Measurements from ENCODE around the gene SP6.

SP6 gene

DNA sequence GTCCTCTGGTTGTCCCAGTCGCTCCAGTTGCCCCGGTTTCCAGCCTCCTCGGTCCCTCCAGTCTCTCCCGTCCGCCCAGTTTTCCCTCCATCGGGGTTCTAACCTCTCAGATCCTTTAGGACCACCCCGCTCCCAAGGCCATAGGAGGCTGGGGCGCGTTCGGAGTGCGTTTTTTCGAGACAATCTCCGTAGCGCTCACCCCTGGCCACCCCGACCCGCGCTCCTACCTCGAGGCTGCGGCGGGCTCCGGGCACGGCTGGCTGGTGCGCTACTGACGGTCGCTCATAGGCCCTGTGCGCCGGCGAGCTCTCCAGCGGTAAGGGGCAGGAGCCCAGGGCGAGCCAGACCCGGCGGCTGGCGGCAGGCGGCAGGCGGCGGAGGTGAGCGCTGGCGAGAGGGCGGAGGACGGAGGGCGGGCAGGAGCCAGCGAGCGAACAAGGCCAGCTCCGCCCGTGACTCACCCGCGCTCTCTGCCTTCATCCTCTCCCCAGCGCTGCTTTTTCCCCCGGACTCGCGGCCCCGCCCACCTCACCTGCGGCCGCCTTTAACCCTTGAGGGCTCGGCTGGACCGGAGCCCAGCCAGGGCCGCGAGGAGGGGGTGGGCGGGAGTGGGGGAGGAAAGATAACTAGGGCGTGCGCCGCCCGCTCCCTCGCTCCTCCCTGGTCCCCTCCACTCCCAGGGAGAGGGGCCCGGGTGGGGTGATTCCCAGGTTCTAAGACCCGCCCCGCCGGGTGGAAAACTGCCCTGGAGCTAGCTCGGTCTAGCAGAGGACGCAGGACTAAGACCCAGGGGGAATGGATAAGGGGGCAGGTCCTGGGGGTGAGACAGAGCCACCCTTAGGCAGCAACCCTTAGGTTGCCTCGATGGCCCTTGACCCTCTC lies at the start of gene SP6:
Gene SP6, minus strand, starts transcription at position 472 of the 882 bp plus-strand sequence. CDS start 2,734 bp downstream, outside the sequence.
- peak; percentile 34 to 65 for DNase-seq

DNA sequence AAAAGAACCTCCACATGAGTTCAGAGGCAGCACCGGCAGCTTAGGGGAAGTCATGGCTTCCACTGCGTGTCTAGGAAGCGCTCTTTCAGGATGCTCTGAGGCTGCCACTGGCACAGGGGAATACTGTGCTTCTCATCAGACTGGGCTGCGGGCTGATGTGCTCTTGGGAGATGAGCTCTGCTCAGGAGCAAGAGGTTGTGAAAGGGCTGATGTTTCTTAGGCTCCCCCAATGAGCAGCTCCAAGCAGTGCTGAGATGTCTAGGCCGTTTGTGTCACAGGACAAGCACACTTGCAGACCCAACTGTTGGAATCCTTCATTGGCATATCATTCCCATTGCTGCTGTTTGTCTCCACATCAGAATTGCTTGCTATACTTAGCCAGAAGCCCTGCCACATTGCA lies 48.7 kb upstream of the SP6 start:
- no peak for DNase-seq

DNA sequence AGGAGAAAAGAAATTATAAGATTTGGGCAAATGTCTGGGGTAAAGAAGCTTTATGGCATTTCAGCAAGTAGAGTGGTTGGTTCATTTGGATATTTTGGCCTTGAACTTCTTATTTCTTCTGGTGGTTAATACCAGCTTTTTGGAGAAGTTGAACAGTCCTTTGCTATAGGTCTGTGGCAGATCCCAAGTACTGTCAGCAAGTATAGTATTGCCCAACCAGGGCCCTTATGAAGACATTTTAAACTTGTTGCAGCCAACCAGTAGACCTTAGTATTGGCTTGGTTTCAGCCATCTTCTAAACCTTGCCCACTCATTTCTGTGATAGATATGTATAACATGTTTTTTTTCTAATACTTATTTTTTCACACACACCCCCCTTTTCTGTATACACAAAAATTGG lies 47.3 kb upstream of the SP6 start:
- DNase-seq, result no peak

DNA sequence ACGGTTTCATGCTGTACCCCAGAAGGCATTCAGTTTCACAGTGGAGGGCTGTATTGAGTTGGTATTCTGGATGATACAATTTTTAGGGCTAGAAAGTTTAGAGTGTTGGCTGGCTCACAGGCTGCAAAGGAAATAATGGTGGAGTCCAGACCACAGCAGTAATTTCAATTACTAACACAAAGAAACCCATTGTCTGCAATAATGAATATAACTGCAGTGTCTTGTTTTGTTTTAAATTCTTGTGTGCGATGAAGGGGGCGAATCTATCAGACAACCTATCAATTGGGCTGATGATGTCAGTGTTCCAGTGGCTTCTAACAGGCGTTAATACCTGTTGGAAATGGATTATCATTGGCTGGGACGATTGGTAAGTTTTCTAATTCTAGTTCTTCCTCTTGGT lies 46.6 kb upstream of the SP6 start:
- DNase-seq, result no peak

DNA sequence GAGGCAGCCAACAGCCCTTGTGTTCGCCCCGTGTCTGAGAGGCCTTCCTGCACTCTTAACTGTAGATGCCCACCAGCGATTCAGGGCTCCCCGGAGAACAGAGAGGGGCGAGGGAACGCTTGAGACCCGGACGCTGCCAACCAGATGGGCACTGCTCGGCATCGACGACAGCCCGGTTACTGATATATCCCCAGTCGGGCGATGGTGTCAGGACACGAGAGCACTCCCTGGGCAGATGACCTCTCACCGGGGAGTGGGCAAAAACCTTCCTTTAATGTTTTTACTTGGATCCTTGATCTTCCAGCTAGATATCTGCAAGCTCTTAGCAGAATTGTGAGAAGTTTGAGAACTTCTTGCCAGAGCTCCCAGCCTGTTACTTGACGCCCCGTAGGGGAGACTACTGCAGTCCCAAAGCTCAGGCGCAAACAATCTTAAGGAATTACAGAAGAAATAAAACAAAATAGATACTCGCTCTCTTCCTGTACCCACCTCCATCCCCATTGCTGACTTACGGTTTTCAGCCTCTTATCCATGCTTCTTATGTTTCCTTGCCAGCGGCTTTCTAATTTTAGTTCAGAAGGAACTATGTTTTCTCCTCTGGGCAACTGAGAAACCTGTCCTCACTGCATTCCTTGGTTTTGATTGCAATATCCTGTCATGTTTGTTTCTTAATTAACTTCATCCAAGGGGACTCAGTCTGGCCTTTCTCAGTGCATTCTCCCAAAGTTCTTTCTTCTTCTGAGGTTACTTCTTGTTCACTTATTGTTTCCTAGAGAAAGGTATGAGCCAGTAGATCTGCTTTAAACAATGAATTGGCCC lies 45.9 kb upstream of the SP6 start:
- no peak for DNase-seq

DNA sequence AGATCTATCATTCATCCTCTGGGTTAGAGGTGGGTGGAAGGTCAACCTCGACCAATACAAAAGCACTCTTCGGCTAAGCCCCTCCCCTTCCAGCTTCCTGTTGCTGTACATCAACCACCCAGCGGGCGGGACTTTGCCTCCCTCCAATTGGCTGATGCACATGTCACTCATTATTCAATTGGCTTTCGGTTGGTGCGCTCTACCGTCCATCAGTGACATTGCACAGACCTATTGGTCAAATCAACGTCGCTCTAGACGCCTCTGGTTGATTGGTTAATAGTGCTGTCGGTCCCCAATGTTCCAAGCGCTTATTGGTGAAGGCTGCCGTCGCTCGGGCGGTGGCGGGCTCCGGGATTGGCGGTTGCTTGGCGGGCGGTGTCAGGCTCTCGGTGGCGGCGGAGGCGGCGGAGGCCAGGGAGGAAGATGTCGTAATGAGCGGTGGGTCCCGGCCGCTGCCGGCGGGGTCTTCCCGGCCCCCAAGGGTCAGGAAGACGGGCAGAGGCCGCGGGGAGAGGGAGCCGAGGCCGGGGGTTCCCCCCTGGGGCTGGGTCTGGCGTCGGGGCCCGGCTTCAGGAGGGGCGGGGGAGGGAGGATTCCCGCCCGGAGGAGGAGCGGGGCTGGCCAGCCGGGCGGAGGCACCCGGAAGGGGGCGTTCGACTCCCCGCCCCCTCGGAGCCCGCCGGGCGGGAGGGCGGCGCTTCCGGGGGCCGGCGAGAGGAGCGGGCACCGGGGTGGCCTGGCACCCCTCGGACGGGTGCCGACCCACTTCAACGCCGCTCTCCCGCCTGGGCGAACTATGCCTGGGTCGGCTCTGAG lies 45.1 kb upstream of the SP6 start, which contains the start of gene SP2:
Gene SP2, plus strand, starts transcription at position 381 of the 816 bp plus-strand sequence. Its CDS starts 51 bp downstream, at position 432.
- peak; percentile 100 for DNase-seq

DNA sequence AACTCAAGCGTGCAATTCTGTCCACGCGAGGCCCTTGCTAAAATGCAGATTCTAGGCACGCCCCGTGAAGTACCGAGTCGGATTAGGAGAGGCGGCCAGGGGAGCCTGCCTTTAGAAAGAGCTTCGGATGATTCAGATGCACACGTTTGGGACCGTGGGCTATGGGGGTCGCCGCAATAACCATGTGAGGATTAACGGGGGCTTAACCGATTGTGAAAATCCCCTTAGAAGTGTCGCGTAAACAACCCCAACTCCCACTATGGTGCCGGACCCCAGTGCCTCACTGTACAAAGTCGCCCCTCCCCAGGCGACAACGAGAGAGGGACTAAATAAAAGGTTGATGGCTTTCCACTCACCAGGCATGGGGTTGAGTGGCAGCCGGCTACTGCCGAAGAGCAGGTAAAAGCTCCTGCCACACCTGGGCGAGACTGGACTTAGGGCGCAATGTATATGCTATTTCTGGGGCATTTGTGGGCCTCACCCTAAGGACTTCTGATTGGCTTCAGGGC lies 44.4 kb upstream of the SP6 start:
- no peak for DNase-seq

DNA sequence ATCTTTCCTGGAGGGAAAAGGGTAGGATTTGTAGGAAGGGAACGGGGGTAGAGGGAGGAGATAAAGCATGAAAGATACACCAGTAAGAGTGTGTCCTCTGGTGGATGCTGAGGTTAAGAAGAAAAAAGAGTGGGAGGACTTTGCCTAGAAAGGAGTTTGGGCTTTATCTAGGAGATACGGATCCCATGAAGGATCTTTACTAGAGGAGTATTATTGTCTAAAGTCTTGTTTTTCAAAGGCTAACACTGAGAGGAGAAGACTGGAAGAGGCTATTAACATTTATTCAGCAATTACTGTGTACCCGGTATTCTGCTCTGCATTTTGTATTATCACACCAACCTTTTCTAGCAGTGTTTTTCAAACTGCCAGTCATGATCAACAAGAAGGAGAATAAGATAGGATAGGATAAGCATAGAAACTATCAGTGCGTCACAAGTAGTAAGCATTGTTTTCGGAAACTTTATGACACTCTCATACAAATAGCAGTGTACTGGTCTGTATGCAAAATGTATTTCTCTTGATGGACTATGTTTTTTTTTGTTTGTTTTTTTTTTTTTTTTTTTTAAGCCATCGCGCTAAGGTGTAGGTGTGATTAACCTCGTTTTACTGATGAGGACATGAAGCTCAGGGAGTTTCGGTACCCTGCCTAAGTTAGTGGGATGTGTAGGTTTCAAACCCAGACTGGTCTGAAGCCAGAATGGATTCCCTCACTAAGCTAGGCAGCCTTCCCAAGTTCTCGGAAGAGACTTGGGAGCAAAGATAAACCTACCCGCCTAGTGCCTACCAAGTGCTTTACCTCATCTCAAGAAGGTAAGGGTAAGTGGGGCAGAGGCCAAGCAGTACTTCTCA lies 43.8 kb upstream of the SP6 start:
- DNase-seq, result no peak

DNA sequence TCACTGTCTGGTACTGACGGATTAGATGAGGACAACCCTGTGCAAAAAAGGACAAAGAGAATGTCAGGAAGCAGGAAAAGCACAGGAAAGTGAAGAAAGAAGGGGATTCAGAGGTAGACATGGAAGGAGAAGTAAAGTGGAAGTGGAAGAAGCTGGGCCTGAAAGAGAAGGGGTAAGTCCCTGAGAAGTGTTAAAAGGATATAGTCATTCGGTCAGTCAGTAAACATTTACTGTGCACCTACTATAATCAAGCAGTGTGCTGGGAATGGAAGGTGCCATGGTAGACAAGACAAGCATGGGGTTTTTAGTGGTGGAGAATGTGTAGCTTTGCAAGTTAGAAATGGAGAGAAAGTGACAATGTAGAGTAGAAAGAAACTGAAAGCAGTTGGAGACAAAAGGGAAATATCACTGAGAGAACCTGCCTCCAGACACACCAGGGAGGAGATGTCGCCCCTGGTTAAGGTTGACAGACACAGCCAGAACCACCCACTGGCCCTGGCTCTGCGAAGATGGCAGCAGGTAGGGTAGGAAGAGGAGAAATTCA lies 40.7 kb upstream of the SP6 start:
- no peak for DNase-seq

DNA sequence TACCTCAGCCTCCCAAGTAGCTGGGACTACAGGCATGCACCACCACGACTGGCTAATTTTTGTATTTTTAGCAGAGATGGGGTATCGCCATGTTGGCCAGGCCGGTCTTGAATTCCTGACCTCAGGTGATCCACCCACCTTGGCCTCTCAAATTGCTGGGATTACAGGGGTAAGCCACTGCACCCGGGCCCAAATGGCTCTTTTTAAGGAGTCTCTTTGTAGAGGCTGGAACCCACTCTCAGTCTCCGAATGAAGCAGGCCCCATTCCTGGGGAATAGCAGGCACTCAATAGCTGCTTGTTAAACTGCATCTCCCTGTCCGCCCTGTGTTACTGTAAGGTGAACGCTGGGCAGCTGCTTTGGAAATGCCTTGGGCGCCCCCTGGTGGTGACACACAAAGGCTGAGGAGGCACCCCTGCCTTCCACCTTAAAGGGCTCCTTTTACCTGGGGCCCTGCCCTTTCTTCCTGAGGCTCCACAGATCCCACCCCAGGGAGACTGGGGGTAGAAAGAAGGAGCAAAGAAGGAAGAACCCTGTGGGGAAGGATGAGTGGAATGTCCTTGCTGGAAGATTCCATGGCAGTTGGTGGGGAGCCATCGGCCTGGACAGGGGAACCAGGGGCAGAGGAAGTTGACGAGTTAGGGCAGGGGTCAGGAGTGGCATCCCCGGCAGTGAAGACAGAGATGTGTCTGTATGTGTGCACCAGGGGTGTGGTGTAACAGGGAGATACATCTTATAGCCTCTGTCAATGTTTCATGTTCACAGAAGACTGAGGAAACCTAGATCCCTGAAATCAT lies 39.0 kb upstream of the SP6 start:
- peak; percentile 87 to 91 for DNase-seq

DNA sequence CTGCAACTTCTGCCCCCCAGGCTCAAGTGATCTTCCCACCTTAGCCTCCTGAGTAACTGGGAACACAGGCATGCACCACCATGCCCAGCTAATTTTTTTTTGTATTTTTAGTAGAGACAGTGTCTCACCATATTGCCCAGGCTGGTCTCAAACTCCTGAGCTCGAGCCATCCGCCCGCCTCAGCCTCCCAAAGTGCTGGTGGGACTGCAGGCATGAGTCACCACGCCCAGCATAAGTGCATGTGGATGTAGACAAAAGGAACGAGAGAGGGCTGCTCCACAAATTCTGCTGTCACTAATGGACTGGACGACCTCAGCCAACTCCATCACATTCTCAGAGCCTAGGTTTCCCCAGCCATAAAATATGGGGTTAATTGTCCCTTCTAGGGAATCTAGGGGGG lies 37.3 kb upstream of the SP6 start:
- DNase-seq, result no peak

DNA sequence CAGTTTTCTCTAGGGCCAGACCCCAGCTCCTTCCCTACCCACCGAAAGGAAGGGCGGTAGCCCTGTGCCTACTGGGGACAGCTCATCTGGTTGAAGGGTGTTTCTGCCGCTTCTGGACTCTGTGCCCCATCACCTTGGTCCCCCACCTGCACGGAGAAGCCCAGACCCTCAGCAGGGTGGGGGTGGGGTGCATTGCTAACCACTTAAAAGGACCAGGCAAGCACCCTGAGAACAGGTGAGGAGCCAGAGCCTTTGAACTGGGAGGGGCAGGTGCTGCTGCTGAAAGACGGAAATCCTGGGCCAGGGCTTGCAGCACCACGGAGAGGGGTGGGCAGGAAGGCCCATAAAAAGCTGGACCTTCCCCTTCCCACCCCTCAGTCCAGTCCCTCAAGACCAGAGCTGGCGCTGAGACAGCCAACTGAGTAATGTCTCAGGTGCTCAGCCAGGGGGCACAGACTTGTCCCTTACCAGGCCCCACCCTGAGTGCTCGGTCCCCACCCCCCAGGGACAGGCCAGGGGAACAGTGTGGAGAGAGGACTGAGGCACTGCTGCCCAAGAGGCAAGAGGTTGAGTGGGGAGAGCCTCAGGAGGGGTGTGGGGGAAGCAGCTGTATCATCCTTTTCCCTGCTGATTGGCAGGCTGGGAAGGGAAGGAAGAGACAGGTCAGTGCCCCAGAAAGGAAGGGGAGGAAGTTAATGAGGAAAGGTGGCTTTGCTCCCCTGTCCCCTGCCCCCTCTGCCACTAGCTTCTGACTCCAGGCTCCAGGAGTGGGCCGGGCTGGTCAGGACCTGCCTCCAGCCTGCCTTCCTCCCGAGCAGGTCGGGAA lies 34.2 kb upstream of the SP6 start:
- peak in 1 of 2 donors; percentile 14 for DNase-seq

DNA sequence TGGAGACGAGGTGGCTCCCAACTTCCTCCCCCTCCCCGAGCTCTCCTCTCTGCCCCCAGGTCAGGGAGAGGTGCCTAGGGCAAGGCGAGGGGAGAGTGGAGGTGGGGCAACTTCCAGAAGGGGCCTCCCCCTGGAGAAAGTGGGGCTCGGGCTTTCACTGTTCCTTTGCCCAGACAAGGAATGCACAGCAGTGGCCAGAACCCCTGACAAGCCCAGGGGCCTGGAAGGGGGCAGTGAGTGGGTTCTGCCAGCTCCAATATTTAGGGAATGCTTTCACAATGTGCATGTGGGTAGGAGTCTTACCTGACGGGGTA lies 33.4 kb upstream of the SP6 start:
- no peak for DNase-seq

DNA sequence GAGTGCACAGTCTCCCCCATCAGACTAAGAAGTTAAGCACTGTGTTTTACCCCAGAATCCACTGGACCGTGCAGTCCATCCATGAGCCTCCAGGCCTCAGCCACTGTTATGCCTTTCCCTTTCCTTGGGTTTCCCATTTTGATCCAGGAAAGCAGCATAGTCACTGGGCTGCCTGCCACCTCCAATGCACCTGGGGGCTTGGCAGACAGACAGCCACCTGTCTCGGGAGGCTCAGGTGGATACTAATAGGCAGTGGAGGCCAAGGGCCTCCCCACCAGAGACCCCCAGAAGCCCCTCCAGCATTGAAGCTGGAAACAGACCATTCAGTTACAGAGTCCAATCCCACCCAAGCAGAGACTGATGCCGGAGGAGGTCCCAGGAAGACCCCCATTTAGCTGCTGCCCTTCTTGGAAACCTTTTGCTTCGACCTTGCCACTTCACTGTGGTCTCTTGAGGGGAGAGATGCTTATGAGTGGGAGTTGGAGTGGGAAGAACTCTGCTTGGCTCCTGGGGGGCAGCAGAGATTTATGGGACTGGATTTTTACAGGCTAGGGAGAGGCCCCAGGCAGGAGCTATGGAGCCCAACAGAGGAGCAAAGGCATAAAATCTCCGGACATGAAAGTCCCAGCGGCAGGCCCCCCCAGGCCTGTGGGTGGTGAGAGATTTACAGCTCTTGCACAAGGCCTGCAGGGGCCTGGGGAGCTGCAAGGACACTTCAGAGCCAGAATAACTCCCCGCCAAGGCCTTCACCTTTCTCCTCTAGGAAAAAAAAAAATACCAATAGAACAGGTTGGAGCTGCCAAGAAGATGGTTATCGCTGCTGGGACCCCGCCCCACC lies 32.8 kb upstream of the SP6 start:
- DNase-seq, result no peak

DNA sequence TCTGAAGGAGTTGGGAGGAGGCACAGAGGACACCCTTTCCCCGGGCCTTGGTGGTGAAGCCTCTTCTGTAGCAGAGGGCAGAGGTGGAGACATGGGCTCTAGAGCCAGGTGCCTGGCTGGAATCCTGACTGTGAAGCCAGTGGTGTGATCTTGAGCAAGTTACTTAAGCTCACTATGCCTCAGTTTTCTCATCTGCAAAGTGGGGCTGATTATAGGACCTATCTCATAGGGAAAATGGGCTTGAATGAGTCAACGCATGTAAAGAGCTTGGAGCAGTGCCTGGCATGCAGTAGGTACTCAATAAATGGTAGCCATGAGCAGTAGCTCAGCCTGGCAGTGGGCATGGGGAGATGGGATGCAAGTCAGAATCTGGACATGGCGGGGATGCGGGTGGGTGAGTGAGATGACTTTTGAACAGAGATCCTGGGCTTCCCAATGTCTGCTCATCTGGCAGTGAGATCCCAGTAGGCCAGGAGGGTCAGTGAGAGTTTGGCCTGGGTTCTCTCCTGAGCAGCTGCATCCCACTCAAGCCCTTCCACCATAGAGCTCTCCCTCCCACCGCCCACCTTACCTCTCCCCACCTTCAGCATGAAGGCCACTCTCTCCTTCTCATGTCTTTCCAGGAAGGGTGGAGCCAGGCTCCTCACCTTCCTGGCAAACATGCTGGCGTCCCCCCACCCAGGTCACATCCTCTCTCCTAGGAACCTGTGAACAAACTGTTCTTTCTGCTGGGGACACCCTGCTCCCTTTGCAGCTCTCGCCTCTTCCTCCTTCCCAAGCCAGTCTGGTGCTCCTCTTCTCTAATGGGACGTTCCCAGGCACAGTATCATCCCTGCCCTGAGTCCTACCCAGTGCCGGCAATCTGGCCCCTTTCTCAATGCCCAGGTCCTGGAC lies 32.0 kb upstream of the SP6 start:
- DNase-seq, result no peak

DNA sequence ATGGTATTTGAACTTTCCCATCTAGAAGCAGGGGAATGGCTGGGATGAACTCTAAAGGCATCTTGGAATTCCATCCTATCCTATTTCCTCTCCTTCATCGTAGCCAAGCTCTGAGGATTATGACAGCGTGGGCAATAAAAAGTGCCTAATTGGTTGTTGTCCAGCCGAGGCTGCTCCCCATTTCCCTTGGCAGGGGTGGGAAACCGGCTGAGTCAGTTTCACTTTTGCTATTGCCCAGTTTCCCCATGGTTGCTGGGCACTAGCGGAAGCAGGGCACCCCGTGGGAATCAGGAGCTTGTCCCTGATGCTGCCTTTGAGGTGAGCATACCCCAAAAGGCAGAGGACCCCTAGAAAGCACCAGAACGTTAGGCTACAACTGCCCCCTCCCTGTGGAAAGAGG lies 31.3 kb upstream of the SP6 start:
- no peak for DNase-seq

DNA sequence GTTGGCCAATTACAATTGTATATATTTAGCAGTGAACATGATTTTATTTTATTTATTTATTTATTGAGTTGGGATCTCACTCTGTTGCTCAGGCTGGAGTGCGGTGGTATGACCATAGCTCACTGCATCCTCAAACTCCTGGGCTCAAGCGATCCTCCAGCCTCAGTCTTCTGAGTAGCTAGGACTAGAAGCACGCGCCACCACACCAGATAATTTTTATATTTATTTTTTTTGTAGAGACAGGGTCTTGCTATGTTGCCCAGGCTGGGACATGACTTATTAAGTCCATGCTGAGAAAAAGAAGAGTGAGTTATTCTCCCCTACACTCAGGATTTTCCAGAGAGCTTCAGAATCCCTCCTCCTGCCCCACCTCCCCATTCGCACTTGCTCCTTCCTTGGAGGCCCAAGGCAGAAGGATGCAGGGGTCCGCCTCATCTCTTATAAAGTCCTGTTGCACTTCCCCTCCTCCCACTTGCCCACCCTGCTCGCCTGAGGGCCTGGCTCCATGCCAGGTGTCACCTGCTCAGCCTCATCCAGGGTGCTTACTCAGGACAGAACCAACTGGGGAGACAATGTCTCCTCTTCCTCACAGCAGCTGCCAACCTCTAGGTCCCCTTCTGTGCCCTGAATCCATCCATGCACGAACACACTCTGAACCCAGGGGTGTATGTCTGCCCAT lies 29.0 kb upstream of the SP6 start:
- no peak for DNase-seq
